Measurements from ENCODE around the gene VPS16.
A peak's percentile ranks its signal among the peaks of the same experiment; 100 is the strongest.

Gene VPS16

DNA sequence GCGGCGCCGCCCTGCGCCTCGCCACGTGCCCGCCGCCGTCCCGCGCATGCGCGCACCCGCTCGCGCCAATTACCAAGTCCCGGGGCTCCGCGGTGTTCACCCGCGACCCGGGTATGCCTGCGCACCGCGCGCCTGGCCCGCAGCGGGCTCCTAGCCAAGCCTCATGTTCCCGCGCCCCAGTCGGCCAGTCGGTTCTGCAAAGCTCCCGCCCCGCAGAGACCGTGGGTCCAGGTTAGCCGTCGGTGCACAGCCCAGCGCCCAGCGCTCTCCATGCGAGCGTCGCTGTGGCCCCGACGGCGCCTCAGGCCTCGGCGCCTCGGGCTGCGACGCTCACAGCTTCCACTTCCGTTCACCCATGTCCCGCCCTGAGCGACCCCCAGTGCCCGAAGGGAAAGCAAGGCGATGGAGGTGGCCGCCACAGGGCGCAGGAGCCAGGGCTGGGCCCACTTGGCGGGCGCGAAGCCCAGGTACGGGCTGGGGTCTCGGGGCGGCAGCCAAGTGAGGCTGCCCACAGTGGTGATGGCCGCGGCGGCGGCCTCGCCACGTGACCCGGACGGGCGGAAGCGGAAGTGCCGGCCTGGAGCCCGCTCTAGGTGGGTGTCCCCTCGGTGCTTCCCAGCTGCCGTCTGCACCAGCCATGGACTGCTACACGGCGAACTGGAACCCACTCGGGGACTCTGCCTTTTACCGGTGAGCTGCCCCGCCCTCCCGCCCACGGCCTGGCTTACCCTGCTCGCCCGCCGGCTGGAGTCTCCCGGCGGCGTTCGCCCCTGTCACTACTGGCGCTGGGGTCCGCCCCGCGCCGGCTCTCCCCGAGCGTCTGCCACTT lies at the start of gene VPS16, which contains the start of gene PCED1A:
TSS of gene VPS16 (plus strand) at position 608 of the 829 bp plus-strand sequence. CDS start at position 638, 30 bp downstream.
TSS of gene PCED1A (minus strand) at position 518 of the 829 bp plus-strand sequence. CDS start 743 bp downstream, outside the sequence.
- Histone ChIP-seq H3K9me3 (ENCODE audit: control insufficient read depth, insufficient read depth, low read depth, low read length) (no peaks in the 10 kb centered on the region), H3K36me3 (ENCODE audit: control insufficient read depth in 2 of 2, insufficient read depth in 1 of 2, low read length in 2 of 2) (peaks cover 0 to 48% of the 10 kb centered on the region in 2 experiments; a peak in 2 of 3 replicates), H3K4me1 (ENCODE audit: control insufficient read depth, insufficient read depth, low read length) (peaks cover 6% of the 10 kb centered on the region; the same call in 1 of the 2 replicates), H3K4me3 (ENCODE audit: low read depth, low read length) (peak within 1 kb of the TSS; percentile 71), H3K27ac (ENCODE audit: extremely low read depth, low read depth, low read length) (peak within 1 kb of the TSS; percentile 92)
- ChIA-PET CTCF (interaction anchor here (0.6 to 1.5 kb wide), 3 partner anchors 12 to 349 kb away, joined by 3 to 9 read pairs (median 3); no protein-coding TSS in a partner anchor), POLR2A (interaction anchor here (0.6 to 1.4 kb wide), 6 partner anchors 8 to 33 kb away, joined by 3 to 7 read pairs (median 4); partner anchors contain the start of genes C20orf141 and PTPRA)
- no peak for TF ChIP-seq ZNF37A (tag by site-specific recombination; IDR thresholded peaks at IDR 0.05)
- peak; percentile 99 for TF ChIP-seq ZBTB8A (tag by site-specific recombination; IDR thresholded peaks at IDR 0.05)
- no peak for TF ChIP-seq ZNF626 (tag by site-specific recombination; IDR thresholded peaks at IDR 0.05)
- TF ChIP-seq ZNF843 (tag by site-specific recombination; IDR thresholded peaks at IDR 0.05): 0 out of 2 replicates have a peak, but pooled peaks have one; percentile 45
- TF ChIP-seq ZFHX2 (tag by site-specific recombination; conservative IDR thresholded peaks at IDR 0.05): 0 out of 2 replicates have a peak, but pooled peaks have one; percentile 28
- TF ChIP-seq ZBTB7A (tag by site-specific recombination; IDR thresholded peaks at IDR 0.05; ENCODE audit: low read depth): no peak
- no peak for TF ChIP-seq ZFP3 (tag by site-specific recombination; IDR thresholded peaks at IDR 0.05; ENCODE audit: low read depth)
- TF ChIP-seq ZNF768 (tag by site-specific recombination; IDR thresholded peaks at IDR 0.05): no peak
- peak; percentile 97 for TF ChIP-seq YY2 (tag by site-specific recombination; IDR thresholded peaks at IDR 0.05)
- TF ChIP-seq, protein P1, sequence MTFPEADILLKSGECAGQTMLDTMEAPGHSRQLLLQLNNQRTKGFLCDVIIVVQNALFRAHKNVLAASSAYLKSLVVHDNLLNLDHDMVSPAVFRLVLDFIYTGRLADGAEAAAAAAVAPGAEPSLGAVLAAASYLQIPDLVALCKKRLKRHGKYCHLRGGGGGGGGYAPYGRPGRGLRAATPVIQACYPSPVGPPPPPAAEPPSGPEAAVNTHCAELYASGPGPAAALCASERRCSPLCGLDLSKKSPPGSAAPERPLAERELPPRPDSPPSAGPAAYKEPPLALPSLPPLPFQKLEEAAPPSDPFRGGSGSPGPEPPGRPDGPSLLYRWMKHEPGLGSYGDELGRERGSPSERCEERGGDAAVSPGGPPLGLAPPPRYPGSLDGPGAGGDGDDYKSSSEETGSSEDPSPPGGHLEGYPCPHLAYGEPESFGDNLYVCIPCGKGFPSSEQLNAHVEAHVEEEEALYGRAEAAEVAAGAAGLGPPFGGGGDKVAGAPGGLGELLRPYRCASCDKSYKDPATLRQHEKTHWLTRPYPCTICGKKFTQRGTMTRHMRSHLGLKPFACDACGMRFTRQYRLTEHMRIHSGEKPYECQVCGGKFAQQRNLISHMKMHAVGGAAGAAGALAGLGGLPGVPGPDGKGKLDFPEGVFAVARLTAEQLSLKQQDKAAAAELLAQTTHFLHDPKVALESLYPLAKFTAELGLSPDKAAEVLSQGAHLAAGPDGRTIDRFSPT (tag by site-specific recombination; IDR thresholded peaks at IDR 0.05): no peak; the same call in 1 of the 2 replicates
- peak; percentile 62; the same call in 1 of the 2 replicates for TF ChIP-seq ZNF324 (tag by site-specific recombination; IDR thresholded peaks at IDR 0.05)
- TF ChIP-seq YY1 (tag by site-specific recombination; IDR thresholded peaks at IDR 0.05): peak; percentile 98
- peak; percentile 97 for TF ChIP-seq ZSCAN30 (tag by site-specific recombination; IDR thresholded peaks at IDR 0.05)
- TF ChIP-seq ZNF785 (tag by site-specific recombination; IDR thresholded peaks at IDR 0.05): no peak
- TF ChIP-seq, protein P2, sequence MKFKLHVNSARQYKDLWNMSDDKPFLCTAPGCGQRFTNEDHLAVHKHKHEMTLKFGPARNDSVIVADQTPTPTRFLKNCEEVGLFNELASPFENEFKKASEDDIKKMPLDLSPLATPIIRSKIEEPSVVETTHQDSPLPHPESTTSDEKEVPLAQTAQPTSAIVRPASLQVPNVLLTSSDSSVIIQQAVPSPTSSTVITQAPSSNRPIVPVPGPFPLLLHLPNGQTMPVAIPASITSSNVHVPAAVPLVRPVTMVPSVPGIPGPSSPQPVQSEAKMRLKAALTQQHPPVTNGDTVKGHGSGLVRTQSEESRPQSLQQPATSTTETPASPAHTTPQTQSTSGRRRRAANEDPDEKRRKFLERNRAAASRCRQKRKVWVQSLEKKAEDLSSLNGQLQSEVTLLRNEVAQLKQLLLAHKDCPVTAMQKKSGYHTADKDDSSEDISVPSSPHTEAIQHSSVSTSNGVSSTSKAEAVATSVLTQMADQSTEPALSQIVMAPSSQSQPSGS (tag by site-specific recombination; IDR thresholded peaks at IDR 0.05; ENCODE audit: low read depth): no peak
- TF ChIP-seq, protein P3, sequence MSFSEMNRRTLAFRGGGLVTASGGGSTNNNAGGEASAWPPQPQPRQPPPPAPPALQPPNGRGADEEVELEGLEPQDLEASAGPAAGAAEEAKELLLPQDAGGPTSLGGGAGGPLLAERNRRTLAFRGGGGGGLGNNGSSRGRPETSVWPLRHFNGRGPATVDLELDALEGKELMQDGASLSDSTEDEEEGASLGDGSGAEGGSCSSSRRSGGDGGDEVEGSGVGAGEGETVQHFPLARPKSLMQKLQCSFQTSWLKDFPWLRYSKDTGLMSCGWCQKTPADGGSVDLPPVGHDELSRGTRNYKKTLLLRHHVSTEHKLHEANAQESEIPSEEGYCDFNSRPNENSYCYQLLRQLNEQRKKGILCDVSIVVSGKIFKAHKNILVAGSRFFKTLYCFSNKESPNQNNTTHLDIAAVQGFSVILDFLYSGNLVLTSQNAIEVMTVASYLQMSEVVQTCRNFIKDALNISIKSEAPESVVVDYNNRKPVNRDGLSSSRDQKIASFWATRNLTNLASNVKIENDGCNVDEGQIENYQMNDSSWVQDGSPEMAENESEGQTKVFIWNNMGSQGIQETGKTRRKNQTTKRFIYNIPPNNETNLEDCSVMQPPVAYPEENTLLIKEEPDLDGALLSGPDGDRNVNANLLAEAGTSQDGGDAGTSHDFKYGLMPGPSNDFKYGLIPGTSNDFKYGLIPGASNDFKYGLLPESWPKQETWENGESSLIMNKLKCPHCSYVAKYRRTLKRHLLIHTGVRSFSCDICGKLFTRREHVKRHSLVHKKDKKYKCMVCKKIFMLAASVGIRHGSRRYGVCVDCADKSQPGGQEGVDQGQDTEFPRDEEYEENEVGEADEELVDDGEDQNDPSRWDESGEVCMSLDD (tag by site-specific recombination; IDR thresholded peaks at IDR 0.05): peak; percentile 44; the same call in 1 of the 2 replicates
- TF ChIP-seq, protein P4, sequence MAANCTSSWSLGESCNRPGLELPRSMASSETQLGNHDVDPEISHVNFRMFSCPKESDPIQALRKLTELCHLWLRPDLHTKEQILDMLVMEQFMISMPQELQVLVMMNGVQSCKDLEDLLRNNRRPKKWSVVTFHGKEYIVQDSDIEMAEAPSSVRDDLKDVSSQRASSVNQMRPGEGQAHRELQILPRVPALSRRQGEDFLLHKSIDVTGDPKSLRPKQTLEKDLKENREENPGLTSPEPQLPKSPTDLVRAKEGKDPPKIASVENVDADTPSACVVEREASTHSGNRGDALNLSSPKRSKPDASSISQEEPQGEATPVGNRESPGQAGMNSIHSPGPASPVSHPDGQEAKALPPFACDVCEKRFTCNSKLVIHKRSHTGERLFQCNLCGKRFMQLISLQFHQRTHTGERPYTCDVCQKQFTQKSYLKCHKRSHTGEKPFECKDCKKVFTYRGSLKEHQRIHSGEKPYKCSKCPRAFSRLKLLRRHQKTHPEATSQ (tag by site-specific recombination; IDR thresholded peaks at IDR 0.05): peak; percentile 95
- TF ChIP-seq ZNF561 (tag by site-specific recombination; IDR thresholded peaks at IDR 0.05; ENCODE audit: borderline replicate concordance): peak; percentile 88; the same call in 1 of the 2 replicates
- TF ChIP-seq ZNF146 (tag by site-specific recombination; IDR thresholded peaks at IDR 0.05): 0 out of 2 replicates have a peak, but pooled peaks have one; percentile 3
- 0 out of 2 replicates have a peak, but pooled peaks have one; percentile 25 for TF ChIP-seq ZIC2 (tag by site-specific recombination; IDR thresholded peaks at IDR 0.05)
- no peak for TF ChIP-seq GLI2 (tag by site-specific recombination; IDR thresholded peaks at IDR 0.05; ENCODE audit: borderline replicate concordance, low read depth)
- TF ChIP-seq, protein P5, sequence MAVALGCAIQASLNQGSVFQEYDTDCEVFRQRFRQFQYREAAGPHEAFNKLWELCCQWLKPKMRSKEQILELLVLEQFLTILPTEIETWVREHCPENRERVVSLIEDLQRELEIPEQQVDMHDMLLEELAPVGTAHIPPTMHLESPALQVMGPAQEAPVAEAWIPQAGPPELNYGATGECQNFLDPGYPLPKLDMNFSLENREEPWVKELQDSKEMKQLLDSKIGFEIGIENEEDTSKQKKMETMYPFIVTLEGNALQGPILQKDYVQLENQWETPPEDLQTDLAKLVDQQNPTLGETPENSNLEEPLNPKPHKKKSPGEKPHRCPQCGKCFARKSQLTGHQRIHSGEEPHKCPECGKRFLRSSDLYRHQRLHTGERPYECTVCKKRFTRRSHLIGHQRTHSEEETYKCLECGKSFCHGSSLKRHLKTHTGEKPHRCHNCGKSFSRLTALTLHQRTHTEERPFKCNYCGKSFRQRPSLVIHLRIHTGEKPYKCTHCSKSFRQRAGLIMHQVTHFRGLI (tag by site-specific recombination; IDR thresholded peaks at IDR 0.05): peak; percentile 53; the same call in 1 of the 2 replicates
- TF ChIP-seq, protein P6, sequence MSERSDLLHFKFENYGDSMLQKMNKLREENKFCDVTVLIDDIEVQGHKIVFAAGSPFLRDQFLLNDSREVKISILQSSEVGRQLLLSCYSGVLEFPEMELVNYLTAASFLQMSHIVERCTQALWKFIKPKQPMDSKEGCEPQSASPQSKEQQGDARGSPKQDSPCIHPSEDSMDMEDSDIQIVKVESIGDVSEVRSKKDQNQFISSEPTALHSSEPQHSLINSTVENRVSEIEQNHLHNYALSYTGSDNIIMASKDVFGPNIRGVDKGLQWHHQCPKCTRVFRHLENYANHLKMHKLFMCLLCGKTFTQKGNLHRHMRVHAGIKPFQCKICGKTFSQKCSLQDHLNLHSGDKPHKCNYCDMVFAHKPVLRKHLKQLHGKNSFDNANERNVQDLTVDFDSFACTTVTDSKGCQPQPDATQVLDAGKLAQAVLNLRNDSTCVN (tag by site-specific recombination; optimal IDR thresholded peaks at IDR 0.05): peak; percentile 45
- no peak for TF ChIP-seq ZFP41 (tag by site-specific recombination; IDR thresholded peaks at IDR 0.05; ENCODE audit: borderline replicate concordance)
- TF ChIP-seq ZFP37 (tag by site-specific recombination; IDR thresholded peaks at IDR 0.05): peak; percentile 75; the same call in 1 of the 2 replicates
- TF ChIP-seq ZNF629 (tag by site-specific recombination; IDR thresholded peaks at IDR 0.05): peak; percentile 49
